OCI-M2 (cell line): ENCODE data around the gene IL3RA.
"Not testable (repeated sequence)": the region's sequence is repeated elsewhere in the genome, so short reads cannot be mapped to it uniquely, and the experiment has no call there.

ENCODE experiments used
- DNase-seq: peaks from one replicate; lab custom pipeline; 2025; ENCODE audit not compliant: unreplicated experiment; lab: John Stamatoyannopoulos, UW

Gene IL3RA

GRCh38 chrX:1336331-1336943 lies at the start of gene IL3RA:
Gene IL3RA, plus strand, starts transcription at chrX:1336785. Its CDS starts 4,981 bp downstream, at chrX:1341766.
- no peak for DNase-seq

- DNase-seq, result no peak
Observed at GRCh38 chrX:1289535-1289934, 47.0 kb upstream of the IL3RA start.

GRCh38 chrX:1291110-1291740 lies 45.4 kb upstream of the IL3RA start:
- no peak for DNase-seq

- DNase-seq, result no peak
Observed at GRCh38 chrX:1292575-1293290, 43.9 kb upstream of the IL3RA start.

GRCh38 chrX:1294301-1295067 lies 42.1 kb upstream of the IL3RA start:
- DNase-seq, result no peak

GRCh38 chrX:1295550-1295949 lies 41.0 kb upstream of the IL3RA start:
- DNase-seq, result no peak

GRCh38 chrX:1297591-1297990 lies 39.0 kb upstream of the IL3RA start:
- not testable (repeated sequence) for DNase-seq

- no peak for DNase-seq
Observed at GRCh38 chrX:1300449-1300848, 36.1 kb upstream of the IL3RA start.

GRCh38 chrX:1305411-1305810 lies 31.2 kb upstream of the IL3RA start:
- no peak for DNase-seq

GRCh38 chrX:1306909-1307625 lies 29.5 kb upstream of the IL3RA start:
- no peak for DNase-seq

- DNase-seq, result no peak
Observed at GRCh38 chrX:1307626-1308340, 28.8 kb upstream of the IL3RA start.

GRCh38 chrX:1308476-1308875 lies 28.1 kb upstream of the IL3RA start:
- DNase-seq, result no peak

- DNase-seq, result not testable (repeated sequence)
Observed at GRCh38 chrX:1308917-1309316, 27.7 kb upstream of the IL3RA start.

- no peak for DNase-seq
Observed at GRCh38 chrX:1313788-1314187, 22.8 kb upstream of the IL3RA start.

- DNase-seq, result no peak
Observed at GRCh38 chrX:1316527-1316926, 20.1 kb upstream of the IL3RA start.

GRCh38 chrX:1321674-1322073 lies 14.9 kb upstream of the IL3RA start:
- DNase-seq, result no peak

- DNase-seq, result no peak
Observed at GRCh38 chrX:1322393-1322792, 14.2 kb upstream of the IL3RA start.

GRCh38 chrX:1323315-1323714 lies 13.3 kb upstream of the IL3RA start:
- no peak for DNase-seq

- DNase-seq, result no peak
Observed at GRCh38 chrX:1325515-1326116, 11.0 kb upstream of the IL3RA start.
